GM12892 (cell line): ENCODE data around the gene GJB6.

Source experiments
- DNase-seq: peaks from one replicate; pipeline ENCODE4 v3.0.0; 2011; ENCODE audit not compliant: insufficient read length
- FAIRE-seq: peaks from 2 replicates; lab custom pipeline; 2011; peaks lifted over from hg19 to GRCh38; lab: Jason Lieb, UNC
- POLR2A ChIP-seq: IDR thresholded peaks from 2 replicates; pipeline ENCODE4 v1.6.1; 2011; ENCODE audit warnings: low read depth, low read length, control low read depth
- POLR2AphosphoS5 ChIP-seq: IDR thresholded peaks from 2 replicates; pipeline ENCODE4 v1.6.1; 2011; ENCODE audit warnings: low read depth, low read length, control low read depth
- TAF1 ChIP-seq: IDR thresholded peaks from 2 replicates; pipeline ENCODE4 v1.6.1; 2011; ENCODE audit warnings: low read depth, mild to moderate bottlenecking, control low read depth, low read length, borderline replicate concordance

GJB6 gene

GRCh38 chr13:20222553-20222952 lies 9.6 kb downstream of the GJB6 start:
- FAIRE-seq (no peak), DNase-seq (no peak)
- TF ChIP-seq POLR2A, result no peak
- TF ChIP-seq TAF1, result no peak
- TF ChIP-seq POLR2AphosphoS5, result no peak

GRCh38 chr13:20221772-20222171 lies 10.3 kb downstream of the GJB6 start:
- TF ChIP-seq POLR2A (no peak), TAF1 (no peak), POLR2AphosphoS5 (no peak)
- no peak for FAIRE-seq
- no peak for DNase-seq

DNA sequence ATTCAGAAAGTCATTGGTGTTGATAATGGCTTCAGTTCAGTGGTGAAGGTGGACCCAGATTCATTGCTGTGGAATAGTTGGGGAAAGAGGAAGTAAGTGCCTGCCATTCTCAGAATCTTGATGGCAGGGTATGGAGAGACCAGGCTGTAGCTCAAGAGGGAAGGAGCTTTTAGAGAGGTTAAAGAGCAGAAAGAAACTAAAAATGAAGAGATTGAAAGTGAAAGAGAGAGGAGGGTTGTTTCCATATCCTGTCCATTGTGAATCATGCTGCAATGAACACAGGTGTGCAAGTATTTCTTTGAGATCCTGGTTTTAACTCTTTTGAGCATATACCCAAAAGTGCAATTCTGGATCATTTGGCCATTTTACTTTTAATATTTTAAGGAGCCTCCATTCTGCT lies 12.5 kb downstream of the GJB6 start:
- FAIRE-seq, result peak; percentile 78
- TF ChIP-seq TAF1, result no peak
- no peak for TF ChIP-seq POLR2AphosphoS5
- TF ChIP-seq POLR2A, result no peak

GRCh38 chr13:20217168-20217567 lies 15.0 kb downstream of the GJB6 start:
- DNase-seq (no peak), FAIRE-seq (peak; percentile 66)
- TF ChIP-seq TAF1 (no peak), POLR2A (no peak), POLR2AphosphoS5 (no peak)

More for the DNA sequence above, 12.5 kb downstream of the GJB6 start:
- no peak for DNase-seq

DNA sequence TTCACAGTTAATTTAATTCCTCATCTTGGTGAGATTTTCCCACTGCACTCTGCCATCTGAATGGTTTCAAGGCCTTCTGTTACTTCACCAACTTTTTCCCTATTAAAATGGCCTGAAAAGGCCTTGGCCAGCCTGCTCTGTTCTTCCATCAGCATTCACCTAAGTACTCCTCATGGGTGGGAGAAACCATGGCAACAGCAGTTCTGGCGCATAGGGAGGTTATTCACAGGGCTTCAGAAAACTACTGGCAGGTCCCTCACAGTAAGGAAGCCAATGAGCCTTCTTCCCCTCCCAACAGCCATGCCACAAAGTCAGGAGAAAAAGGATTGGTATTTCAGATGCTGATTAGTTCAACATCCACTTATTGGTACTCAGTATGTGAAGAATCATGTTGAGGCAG lies 22.2 kb downstream of the GJB6 start:
- DNase-seq (no peak), FAIRE-seq (no peak)
- no peak for TF ChIP-seq POLR2A
- no peak for TF ChIP-seq POLR2AphosphoS5
- no peak for TF ChIP-seq TAF1

- no peak for DNase-seq
- no peak for FAIRE-seq
- no peak for TF ChIP-seq POLR2AphosphoS5
- no peak for TF ChIP-seq POLR2A
- TF ChIP-seq TAF1, result no peak
These were observed 25.4 kb downstream of the GJB6 start for GRCh38 chr13:20206698-20207235.

- FAIRE-seq (no peak), DNase-seq (no peak)
- TF ChIP-seq POLR2AphosphoS5, result no peak
- TF ChIP-seq POLR2A, result no peak
- no peak for TF ChIP-seq TAF1
These were observed 25.9 kb downstream of the GJB6 start for GRCh38 chr13:20206065-20206697.

- TF ChIP-seq TAF1 (no peak), POLR2A (no peak), POLR2AphosphoS5 (no peak)
- FAIRE-seq (no peak), DNase-seq (no peak)
These were observed 33.3 kb downstream of the GJB6 start for GRCh38 chr13:20198781-20199180.

DNA sequence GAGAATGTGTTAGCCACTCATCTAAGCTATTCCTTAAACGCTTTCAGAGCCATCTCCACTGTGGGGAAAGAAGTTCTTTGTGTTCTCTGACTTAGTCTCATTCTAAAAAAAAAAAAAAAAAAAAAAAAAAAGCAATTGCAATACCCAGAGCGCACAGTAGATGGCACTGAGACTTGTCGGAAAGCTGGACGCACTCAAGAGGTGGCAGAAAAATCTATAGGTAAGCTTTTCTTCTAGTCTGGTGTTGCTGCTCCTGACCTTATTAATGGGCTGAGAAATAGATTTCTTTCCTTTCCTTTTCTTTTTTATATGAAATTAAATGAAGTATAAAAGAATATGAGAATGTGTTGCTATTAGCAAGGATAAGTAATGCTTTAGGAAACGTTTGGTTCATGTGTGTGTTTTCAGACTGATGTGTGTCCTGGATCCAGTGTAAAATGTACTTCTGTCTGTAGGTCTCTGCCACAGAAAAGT lies 34.7 kb downstream of the GJB6 start:
- DNase-seq (no peak), FAIRE-seq (peak; percentile 70)
- TF ChIP-seq TAF1 (no peak), POLR2AphosphoS5 (no peak), POLR2A (no peak)

DNA sequence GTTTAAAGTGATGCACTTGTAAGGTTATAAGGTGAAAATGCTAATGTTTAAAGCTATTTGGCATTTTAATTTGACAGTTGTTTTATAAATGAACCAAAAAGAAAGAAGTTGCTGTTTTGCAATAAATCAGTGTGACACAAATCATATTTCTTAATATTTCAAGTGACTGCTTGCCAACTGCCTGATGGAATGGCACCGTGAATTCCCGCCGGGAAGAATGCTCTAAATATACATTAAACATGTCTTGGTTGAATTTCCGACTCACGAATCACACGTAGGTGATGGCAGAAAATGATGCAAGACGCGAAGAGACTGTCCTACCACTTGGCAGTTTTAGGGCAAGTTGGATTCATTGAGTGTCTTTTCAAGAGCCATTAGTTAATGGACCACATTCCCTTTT lies 36.3 kb downstream of the GJB6 start:
- no peak for FAIRE-seq
- no peak for TF ChIP-seq POLR2AphosphoS5
- no peak for DNase-seq

GRCh38 chr13:20193907-20194631 lies 38.0 kb downstream of the GJB6 start:
- DNase-seq (no peak), FAIRE-seq (no peak)
- TF ChIP-seq POLR2A, result no peak

DNA sequence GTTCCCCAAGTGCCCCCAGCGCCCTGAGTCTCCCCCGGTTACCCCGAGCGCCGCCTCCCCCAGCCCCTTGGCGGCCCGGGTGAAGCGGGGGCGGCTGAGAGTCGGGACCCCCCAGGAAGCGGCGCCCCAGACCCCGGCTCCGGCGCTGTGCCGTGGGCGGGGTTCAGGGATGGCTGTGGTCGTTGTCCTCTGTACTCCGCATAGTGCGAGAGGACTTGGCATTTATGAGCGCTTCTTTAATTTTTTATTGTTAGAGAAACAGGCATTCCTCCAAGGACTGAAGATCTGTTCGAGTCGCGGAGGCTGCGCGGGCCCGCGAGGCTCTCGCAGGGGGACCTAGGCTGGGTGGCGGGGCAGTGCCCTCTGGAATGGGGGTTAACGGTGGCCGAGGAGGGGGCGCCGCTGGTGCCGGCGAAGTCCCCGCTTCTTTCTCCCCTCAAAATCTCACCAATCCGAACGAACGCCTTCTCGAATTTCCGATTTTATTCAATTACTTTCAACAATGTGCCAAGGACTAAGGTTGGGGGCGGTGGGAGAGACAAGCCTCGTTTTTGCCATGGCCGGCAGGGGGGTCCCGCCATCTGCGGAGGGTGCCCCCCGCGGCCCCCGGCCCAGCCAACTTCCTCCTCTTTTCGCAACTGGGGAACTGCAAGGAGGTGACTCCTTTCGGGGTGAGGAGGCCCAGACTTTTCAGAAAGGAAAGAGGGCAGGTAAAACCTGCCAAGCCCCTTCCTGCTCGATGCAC lies 38.8 kb downstream of the GJB6 start:
- FAIRE-seq, result no peak
- no peak for DNase-seq
- no peak for TF ChIP-seq POLR2A
- TF ChIP-seq TAF1, result no peak
- TF ChIP-seq POLR2AphosphoS5, result no peak
